ENCODE data around the gene PDE12.

PDE12 gene, protein sequence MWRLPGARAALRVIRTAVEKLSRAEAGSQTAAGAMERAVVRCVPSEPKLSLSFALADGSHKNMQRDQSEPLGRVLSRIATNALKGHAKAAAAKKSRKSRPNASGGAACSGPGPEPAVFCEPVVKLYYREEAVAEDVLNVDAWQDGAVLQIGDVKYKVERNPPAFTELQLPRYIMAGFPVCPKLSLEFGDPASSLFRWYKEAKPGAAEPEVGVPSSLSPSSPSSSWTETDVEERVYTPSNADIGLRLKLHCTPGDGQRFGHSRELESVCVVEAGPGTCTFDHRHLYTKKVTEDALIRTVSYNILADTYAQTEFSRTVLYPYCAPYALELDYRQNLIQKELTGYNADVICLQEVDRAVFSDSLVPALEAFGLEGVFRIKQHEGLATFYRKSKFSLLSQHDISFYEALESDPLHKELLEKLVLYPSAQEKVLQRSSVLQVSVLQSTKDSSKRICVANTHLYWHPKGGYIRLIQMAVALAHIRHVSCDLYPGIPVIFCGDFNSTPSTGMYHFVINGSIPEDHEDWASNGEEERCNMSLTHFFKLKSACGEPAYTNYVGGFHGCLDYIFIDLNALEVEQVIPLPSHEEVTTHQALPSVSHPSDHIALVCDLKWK

DNA sequence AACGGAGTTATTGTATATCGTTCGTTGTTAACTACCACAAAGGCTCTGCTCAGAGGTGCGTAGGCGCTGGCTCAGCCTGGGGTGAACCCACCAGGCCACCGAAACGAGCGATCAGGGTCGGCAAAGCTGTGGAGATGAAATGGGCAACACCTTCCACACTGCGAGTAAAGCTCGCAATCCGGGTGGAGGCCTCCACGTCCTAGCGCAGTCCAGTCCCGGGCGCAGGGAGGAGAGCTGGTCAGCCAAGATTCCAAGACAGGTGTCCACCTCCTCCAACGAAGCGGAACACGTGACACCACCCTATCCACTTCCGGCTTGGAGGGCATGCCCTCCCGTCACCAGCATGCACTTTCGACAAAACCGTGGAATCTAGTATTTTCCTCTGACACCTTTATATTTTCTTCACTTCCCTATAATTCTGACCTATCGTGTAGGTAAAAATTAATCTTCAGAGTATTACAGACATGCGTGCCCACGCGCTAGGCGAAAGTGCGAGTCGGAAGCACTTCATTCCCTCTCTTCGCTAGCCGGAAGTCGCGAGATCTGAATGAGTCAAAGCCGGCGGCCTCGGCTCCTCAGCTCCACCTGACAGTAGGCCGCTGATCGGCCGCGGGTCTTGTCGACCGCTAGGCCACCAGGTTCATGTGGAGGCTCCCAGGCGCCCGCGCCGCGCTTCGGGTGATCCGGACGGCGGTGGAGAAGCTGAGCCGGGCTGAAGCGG, at the start of gene PDE12:
Gene PDE12 (plus strand): TSS at position 537 of the 721 bp plus-strand sequence. CDS start 106 bp downstream, at position 643.
- Histone ChIP-seq H3K9ac (ENCODE audit: low read depth, low read length) (peak within 1 kb of the TSS; percentile 91), H3K36me3 (ENCODE audit: insufficient read depth, low read length) (peaks cover 5% of the 10 kb centered on the region; the same call in 1 of the 2 replicates), H3K4me1 (ENCODE audit: insufficient read depth, low read length) (peaks cover 5% of the 10 kb centered on the region; the same call in 1 of the 2 replicates), H3K9me3 (ENCODE audit: control insufficient read depth, insufficient read depth, low read length) (no peaks in the 10 kb centered on the region)

DNA sequence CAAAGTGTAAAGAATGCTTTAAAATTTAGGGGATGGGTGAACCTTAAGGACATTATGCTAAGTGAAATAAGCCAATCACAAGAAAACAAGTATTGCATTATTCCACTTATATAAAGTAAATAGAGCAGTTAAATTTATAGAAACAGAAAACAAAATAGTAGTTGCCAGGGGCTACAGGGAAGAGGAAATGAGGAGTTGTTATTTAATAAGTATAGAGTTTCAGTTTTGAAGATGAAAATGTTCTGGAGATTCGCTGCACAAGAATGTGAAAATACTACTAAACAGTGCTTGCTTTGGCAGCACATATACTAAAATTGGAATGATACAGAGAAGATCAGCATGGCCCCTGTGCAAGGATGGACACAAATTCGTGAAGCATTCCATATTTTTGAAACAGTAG, 43.9 kb upstream of the PDE12 start:
- Histone ChIP-seq H3K9ac (ENCODE audit: low read depth, low read length) (no peak overlapping the region), H3K4me1 (ENCODE audit: insufficient read depth, low read length) (no peaks in the 10 kb centered on the region), H3K9me3 (ENCODE audit: control insufficient read depth, insufficient read depth, low read length) (no peaks in the 10 kb centered on the region), H3K36me3 (ENCODE audit: insufficient read depth, low read length) (no peaks in the 10 kb centered on the region)

DNA sequence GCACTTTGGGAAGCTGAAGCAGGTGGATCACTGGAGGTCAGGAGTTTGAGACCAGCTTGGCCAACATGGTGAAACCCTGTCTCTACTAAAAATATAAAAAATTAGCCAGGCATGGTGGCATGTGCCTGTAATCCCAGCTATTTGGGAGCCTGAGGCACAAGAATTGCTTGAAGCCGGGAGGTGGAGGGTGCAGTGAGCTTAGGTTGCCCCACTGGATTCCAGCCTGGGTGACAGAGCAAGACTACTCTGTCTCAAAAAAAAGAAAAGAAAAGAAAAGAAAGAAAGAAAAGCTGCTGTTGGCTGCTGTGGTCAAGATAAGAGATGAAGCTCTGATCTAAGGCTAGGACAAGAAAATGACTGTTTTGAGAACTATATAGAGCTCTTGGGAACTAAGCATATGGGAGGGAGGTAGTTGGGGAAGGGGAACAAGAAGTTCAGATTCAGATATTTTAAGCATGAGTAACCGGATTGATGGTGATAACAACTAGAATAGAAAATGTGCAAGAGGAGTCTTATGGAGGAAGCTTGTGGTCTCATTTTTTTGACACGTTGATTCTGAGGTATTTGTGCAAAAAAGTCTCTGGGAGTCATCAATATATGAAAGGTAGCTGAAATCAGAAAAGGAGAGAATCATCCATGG, 37.7 kb upstream of the PDE12 start:
- Histone ChIP-seq H3K9ac (ENCODE audit: low read depth, low read length) (no peak overlapping the region), H3K36me3 (ENCODE audit: insufficient read depth, low read length) (no peaks in the 10 kb centered on the region), H3K9me3 (ENCODE audit: control insufficient read depth, insufficient read depth, low read length) (no peaks in the 10 kb centered on the region), H3K4me1 (ENCODE audit: insufficient read depth, low read length) (no peaks in the 10 kb centered on the region)

DNA sequence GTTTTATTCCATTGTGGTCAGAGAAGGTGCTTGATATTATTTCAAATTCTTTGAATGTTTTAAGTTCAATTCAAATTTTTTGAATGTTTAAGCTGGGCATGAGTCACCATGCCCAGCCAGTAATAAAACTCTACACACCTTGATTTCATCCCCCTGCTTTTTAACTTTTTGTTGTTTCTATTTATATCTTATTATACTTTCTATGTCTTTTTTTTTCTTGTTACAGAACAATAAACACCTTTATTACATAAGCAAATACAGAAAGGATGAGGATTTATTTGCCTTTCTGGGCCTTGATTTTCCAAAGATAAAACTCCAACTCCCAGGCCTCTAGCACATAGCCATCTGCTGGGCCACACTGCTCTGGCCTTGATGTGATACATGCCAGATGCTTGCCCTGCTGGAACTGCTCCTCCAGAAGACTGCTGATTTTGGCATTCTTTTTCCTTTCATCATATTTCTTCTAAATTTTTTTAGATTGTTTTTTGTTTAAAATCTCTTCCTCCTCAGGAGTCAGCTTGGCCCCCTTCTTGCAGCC, 25.9 kb upstream of the PDE12 start:
- Histone ChIP-seq H3K36me3 (ENCODE audit: insufficient read depth, low read length) (no peaks in the 10 kb centered on the region), H3K9me3 (ENCODE audit: control insufficient read depth, insufficient read depth, low read length) (no peaks in the 10 kb centered on the region), H3K9ac (ENCODE audit: low read depth, low read length) (no peak overlapping the region), H3K4me1 (ENCODE audit: insufficient read depth, low read length) (no peaks in the 10 kb centered on the region)

DNA sequence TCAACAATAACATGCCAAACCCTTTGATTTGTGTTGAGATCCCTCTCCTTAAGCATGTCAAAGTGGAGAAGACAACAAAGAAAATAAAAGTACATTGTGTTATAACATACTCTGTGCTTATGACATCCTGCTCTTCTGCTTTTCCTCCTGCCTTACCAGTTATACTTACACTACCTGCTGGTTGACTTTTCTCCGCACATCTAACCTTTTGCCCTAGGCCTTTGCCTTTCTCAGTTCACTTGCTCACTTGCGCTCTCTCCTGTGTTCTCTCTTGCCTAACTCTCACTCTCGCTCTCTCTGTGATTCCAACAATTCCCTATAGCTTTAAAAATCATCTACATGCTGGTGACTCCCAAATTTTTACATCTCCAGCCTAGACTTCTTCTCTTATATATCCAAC, 17.6 kb upstream of the PDE12 start:
- Histone ChIP-seq H3K36me3 (ENCODE audit: insufficient read depth, low read length) (no peaks in the 10 kb centered on the region), H3K9me3 (ENCODE audit: control insufficient read depth, insufficient read depth, low read length) (no peaks in the 10 kb centered on the region), H3K9ac (ENCODE audit: low read depth, low read length) (no peak overlapping the region), H3K4me1 (ENCODE audit: insufficient read depth, low read length) (no peaks in the 10 kb centered on the region)

DNA sequence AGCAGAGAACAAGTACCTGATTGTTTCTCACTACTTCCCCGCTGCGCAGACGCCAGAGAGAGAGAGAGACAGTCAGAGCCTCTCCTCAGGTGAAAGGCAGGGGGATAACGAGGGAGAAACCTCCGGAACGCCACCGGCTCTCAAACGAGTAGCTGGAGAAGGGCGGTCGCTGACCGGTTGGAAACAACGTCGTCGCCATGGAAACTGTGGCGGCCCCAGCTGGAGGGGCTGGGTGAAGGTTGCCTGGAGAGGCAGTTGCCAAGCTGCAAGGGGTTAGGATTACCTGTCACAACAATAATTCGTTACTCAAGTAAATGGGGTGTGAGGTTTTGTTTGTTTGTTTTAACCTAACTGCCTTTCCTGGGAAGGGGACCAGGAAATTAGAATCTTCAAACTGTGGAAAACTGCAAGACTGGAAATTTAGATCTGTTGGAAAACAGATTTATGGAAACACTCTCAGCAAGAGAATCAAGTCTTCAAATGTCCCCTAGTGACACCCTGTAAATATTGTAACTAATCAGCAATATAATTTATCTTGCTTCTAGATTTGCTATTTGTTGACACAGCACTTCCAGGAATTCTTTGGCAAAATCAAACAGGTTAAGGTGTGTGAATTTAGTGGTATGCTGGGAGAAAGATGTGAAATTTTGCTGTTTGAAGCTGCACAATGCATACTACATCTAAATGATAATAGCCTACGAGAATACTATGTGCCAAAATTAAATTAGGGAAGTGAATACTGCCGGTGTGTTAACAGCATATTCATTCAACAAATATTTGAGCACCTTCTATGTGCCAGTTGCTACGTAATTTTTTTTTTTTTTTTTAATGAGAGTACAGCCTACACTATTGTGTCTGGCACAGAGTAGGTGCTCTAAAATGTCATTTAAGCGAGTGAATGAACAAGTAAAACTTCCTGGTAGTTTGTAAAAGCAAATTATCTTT, 11.6 kb upstream of the PDE12 start, which contains the start of gene DNAH12:
Gene DNAH12 (minus strand): TSS at position 164 of the 945 bp plus-strand sequence. CDS start 1,474 bp downstream, outside the sequence.
- Histone ChIP-seq H3K9ac (ENCODE audit: low read depth, low read length) (peak within 1 kb of the TSS; percentile 43), H3K9me3 (ENCODE audit: control insufficient read depth, insufficient read depth, low read length) (no peaks in the 10 kb centered on the region), H3K36me3 (ENCODE audit: insufficient read depth, low read length) (no peaks in the 10 kb centered on the region), H3K4me1 (ENCODE audit: insufficient read depth, low read length) (peaks cover 9% of the 10 kb centered on the region; the same call in 1 of the 2 replicates)

DNA sequence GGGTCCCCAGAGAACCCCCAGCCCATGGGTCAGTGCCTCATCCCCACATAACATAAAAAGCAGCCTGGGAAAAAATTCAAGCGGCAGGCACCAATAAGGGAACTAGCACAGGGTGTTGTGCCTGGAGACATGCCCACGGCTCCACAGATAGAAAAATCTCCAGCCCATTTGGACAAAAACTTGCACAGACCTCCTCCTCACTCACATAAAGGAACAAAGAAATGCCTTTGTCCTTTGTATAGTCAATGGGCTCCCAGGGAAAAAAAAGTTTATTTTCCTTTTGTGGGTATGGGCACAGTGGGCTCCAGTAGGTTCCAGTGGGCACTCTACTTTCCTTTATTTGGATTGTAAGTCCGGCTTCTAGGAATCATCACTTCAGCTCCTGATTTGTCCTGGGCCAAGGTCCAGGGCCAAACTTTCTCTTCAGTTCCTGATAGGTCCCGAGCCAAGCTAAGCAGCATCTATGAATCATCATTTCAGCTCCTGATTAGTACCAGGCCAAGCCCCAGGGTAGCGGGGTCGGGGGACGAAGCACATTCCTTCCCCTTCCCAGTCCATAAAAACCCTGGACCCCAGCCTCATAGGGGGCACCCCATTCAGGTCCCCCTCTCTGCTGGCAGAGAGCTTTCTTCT, 10.3 kb upstream of the PDE12 start:
- peaks cover 9% of the 10 kb centered on the region; the same call in 1 of the 2 replicates for H3K4me1 ChIP-seq (ENCODE audit: insufficient read depth, low read length)

DNA sequence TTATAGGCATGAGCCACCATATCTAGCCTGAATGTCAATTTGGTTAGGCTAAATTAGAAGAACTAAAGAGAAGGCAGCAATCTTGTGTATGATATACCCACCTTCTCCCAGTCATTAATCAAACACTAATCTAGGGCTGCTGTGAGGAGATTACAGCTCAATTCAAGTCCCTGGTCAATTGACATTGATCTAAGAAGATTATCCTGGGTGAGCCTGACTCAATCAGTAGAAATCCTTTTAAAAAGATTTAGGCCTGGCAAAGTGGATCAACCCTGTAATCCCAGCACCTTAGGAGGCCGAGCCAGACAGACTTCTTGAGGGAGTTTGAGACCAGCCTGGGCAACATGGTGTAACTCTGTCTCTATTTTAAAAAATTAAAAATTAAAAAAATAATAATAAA, 9.5 kb upstream of the PDE12 start:
- H3K9ac ChIP-seq (ENCODE audit: low read depth, low read length): no peak overlapping the region
- peaks cover 9% of the 10 kb centered on the region; the same call in 1 of the 2 replicates for H3K4me1 ChIP-seq (ENCODE audit: insufficient read depth, low read length)
- H3K36me3 ChIP-seq (ENCODE audit: insufficient read depth, low read length): no peaks in the 10 kb centered on the region
- no peaks in the 10 kb centered on the region for H3K9me3 ChIP-seq (ENCODE audit: control insufficient read depth, insufficient read depth, low read length)

More for the DNA sequence above, 10.3 kb upstream of the PDE12 start:
- no peaks in the 10 kb centered on the region for H3K36me3 ChIP-seq (ENCODE audit: insufficient read depth, low read length)
- no peak overlapping the region for H3K9ac ChIP-seq (ENCODE audit: low read depth, low read length)
- no peaks in the 10 kb centered on the region for H3K9me3 ChIP-seq (ENCODE audit: control insufficient read depth, insufficient read depth, low read length)

DNA sequence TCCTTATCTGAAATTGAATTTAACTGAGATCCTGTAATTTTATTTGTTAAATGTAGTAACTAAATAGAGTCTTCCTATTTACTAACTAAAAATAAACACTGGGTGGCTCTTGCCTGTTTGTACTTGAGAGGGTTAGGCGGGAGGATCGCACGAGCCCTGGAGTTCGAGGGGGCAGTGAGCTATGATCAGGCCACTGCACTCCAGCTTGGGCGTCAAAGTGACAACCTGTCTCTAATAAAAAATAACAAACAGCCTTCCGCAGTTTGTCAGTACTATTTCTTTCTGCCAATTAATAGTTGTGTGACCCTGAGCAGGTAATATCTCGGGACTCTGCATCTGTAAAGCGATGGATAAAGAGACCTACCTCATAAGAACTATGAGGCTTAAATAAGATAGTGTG, 768 bp upstream of the PDE12 start:
- peaks cover 5% of the 10 kb centered on the region; the same call in 1 of the 2 replicates for H3K36me3 ChIP-seq (ENCODE audit: insufficient read depth, low read length)
- H3K9ac ChIP-seq (ENCODE audit: low read depth, low read length): peak overlapping the region; percentile 91
- H3K9me3 ChIP-seq (ENCODE audit: control insufficient read depth, insufficient read depth, low read length): no peaks in the 10 kb centered on the region
- peaks cover 5% of the 10 kb centered on the region; the same call in 1 of the 2 replicates for H3K4me1 ChIP-seq (ENCODE audit: insufficient read depth, low read length)

DNA sequence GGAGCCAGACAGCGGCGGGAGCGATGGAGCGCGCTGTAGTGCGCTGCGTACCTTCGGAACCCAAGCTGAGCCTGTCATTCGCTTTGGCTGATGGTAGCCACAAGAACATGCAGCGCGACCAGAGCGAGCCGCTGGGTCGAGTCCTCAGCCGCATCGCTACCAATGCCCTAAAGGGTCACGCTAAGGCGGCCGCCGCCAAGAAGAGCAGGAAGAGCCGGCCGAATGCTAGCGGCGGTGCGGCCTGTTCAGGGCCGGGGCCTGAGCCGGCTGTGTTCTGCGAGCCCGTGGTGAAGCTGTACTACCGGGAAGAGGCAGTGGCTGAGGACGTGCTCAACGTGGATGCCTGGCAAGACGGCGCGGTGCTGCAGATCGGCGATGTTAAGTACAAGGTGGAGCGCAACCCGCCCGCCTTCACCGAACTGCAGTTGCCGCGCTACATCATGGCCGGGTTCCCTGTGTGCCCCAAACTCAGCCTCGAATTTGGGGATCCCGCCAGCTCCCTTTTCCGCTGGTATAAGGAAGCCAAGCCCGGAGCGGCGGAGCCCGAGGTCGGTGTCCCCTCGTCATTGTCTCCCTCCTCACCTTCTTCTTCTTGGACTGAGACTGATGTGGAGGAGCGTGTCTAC, 498 bp downstream of the PDE12 start:
- peaks cover 5% of the 10 kb centered on the region; the same call in 1 of the 2 replicates for H3K36me3 ChIP-seq (ENCODE audit: insufficient read depth, low read length)
- peaks cover 5% of the 10 kb centered on the region; the same call in 1 of the 2 replicates for H3K4me1 ChIP-seq (ENCODE audit: insufficient read depth, low read length)
- peak overlapping the region; percentile 91 for H3K9ac ChIP-seq (ENCODE audit: low read depth, low read length)
- H3K9me3 ChIP-seq (ENCODE audit: control insufficient read depth, insufficient read depth, low read length): no peaks in the 10 kb centered on the region

DNA sequence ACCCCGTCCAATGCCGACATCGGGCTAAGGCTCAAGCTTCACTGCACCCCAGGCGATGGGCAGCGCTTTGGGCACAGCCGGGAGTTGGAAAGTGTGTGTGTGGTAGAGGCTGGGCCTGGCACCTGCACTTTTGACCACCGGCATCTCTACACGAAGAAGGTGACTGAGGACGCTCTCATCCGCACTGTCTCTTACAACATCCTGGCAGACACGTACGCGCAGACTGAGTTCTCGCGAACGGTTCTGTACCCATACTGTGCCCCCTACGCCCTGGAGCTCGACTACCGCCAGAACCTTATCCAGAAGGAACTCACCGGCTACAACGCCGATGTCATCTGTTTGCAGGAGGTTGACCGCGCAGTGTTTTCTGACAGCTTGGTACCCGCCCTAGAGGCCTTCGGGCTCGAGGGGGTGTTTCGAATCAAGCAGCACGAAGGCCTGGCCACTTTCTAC, 1.0 kb downstream of the PDE12 start:
- peak overlapping the region; percentile 91 for H3K9ac ChIP-seq (ENCODE audit: low read depth, low read length)
- no peaks in the 10 kb centered on the region for H3K9me3 ChIP-seq (ENCODE audit: control insufficient read depth, insufficient read depth, low read length)
- H3K36me3 ChIP-seq (ENCODE audit: insufficient read depth, low read length): peaks cover 5% of the 10 kb centered on the region; the same call in 1 of the 2 replicates
- H3K4me1 ChIP-seq (ENCODE audit: insufficient read depth, low read length): peaks cover 5% of the 10 kb centered on the region; the same call in 1 of the 2 replicates

DNA sequence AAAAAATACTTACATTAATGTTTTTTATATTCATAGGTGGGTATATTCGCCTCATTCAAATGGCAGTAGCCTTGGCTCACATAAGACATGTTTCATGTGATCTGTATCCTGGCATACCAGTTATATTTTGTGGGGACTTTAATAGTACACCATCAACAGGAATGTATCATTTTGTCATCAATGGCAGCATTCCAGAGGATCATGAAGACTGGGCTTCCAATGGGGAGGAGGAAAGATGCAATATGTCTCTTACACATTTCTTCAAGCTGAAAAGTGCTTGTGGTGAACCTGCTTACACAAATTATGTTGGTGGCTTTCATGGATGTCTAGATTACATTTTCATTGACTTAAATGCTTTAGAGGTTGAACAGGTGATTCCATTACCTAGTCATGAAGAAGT, 3.5 kb downstream of the PDE12 start:
- Histone ChIP-seq H3K4me1 (ENCODE audit: insufficient read depth, low read length) (peaks cover 5% of the 10 kb centered on the region; the same call in 1 of the 2 replicates), H3K9ac (ENCODE audit: low read depth, low read length) (no peak overlapping the region), H3K36me3 (ENCODE audit: insufficient read depth, low read length) (peaks cover 5% of the 10 kb centered on the region; the same call in 1 of the 2 replicates), H3K9me3 (ENCODE audit: control insufficient read depth, insufficient read depth, low read length) (no peaks in the 10 kb centered on the region)

All from ES-I3 (cell line).